Type B pancreatic cell (in vitro differentiated cells): ENCODE measurements around the gene AK8. TPM values are rescaled to one million over a fixed set of nuclear protein-coding genes. Genes with fewer than 3 reads are reported as not detected.
"Not testable (repeated sequence)": the region's sequence is repeated elsewhere in the genome, so short reads cannot be mapped to it uniquely, and the experiment has no call there.

Source experiments
- DNase-seq: peaks from one replicate; pipeline ENCODE4 v3.0.0; 2021; ENCODE audit warnings: mixed read lengths; ENCODE audit not compliant: unreplicated experiment; ENCODE audit errors: extremely low spot score
- H3K27ac Mint-ChIP-seq: 2 replicates; pipeline ENCODE4 v1.8.0; 2021; ENCODE audit warnings: mild to moderate bottlenecking, mixed read lengths
- H3K27me3 Mint-ChIP-seq: 2 replicates; pipeline ENCODE4 v1.8.0; 2021; ENCODE audit warnings: mixed read lengths
- H3K36me3 Mint-ChIP-seq: 2 replicates; pipeline ENCODE4 v1.8.0; 2021; ENCODE audit warnings: mixed read lengths
- H3K4me1 Mint-ChIP-seq: one replicate; pipeline ENCODE4 v1.8.0; 2021; ENCODE audit warnings: mixed read lengths; ENCODE audit not compliant: unreplicated experiment
- H3K4me3 Mint-ChIP-seq: 2 replicates; pipeline ENCODE4 v1.8.0; 2021; ENCODE audit warnings: mild to moderate bottlenecking, mixed read lengths
- H3K9me3 Mint-ChIP-seq: 2 replicates; pipeline ENCODE4 v1.8.0; 2021; ENCODE audit warnings: mixed read lengths
- CTCF ChIP-seq: fragments of 200-600 bp; sonication (generic); conservative IDR thresholded peaks from 2 replicates; pipeline ENCODE4 v1.5.0; 2021; ENCODE audit warnings: antibody characterized with exemption, mild to moderate bottlenecking
- total RNA-seq: library from RNA; stranded (reverse); gene quantifications from 2 replicates; pipeline ENCODE4 v1.2.1, GENCODE V29; 2021; ENCODE audit warnings: low replicate concordance

The AK8 gene
- total RNA-seq, 1 donor from 2014 or later, result 5.5 TPM

- Mint-ChIP-seq H3K27ac (no peak overlapping the region), H3K4me1 (peaks cover 4% of the 10 kb centered on the region), H3K27me3 (peaks cover 5% of the 10 kb centered on the region), H3K36me3 (no peaks in the 10 kb centered on the region), H3K4me3 (no peak overlapping the region), H3K9me3 (no peaks in the 10 kb centered on the region)
- no peak for TF ChIP-seq CTCF
- DNase-seq, result no peak
These were observed 150.0 kb downstream of the AK8 start for GRCh38 chr9:132728071-132728470.

GRCh38 chr9:132726576-132727130 lies 151.4 kb downstream of the AK8 start:
- DNase-seq, result no peak
- no peaks in the 10 kb centered on the region for H3K9me3 Mint-ChIP-seq
- no peaks in the 10 kb centered on the region for H3K36me3 Mint-ChIP-seq
- no peak overlapping the region for H3K4me3 Mint-ChIP-seq
- no peak for TF ChIP-seq CTCF
- H3K27me3 Mint-ChIP-seq, result peaks cover 5% of the 10 kb centered on the region
- H3K27ac Mint-ChIP-seq, result no peak overlapping the region
- H3K4me1 Mint-ChIP-seq, result no peaks in the 10 kb centered on the region

- Mint-ChIP-seq H3K4me1 (no peaks in the 10 kb centered on the region), H3K27ac (no peak overlapping the region), H3K4me3 (no peak overlapping the region), H3K9me3 (no peaks in the 10 kb centered on the region), H3K36me3 (no peaks in the 10 kb centered on the region), H3K27me3 (peaks cover 5% of the 10 kb centered on the region)
- DNase-seq, result no peak
- no peak for TF ChIP-seq CTCF
These were observed 152.8 kb downstream of the AK8 start for GRCh38 chr9:132725306-132725705.

GRCh38 chr9:132723809-132724208 lies 154.3 kb downstream of the AK8 start:
- Mint-ChIP-seq H3K27me3 (peaks cover 5% of the 10 kb centered on the region), H3K9me3 (no peaks in the 10 kb centered on the region), H3K4me3 (no peak overlapping the region), H3K36me3 (no peaks in the 10 kb centered on the region), H3K27ac (no peak overlapping the region), H3K4me1 (no peaks in the 10 kb centered on the region)
- DNase-seq, result no peak
- no peak for TF ChIP-seq CTCF

- H3K9me3 Mint-ChIP-seq, result no peaks in the 10 kb centered on the region
- H3K27me3 Mint-ChIP-seq, result peaks cover 9% of the 10 kb centered on the region
- DNase-seq, result no peak
- no peak overlapping the region for H3K4me3 Mint-ChIP-seq
- H3K27ac Mint-ChIP-seq, result no peak overlapping the region
- H3K4me1 Mint-ChIP-seq, result no peaks in the 10 kb centered on the region
- H3K36me3 Mint-ChIP-seq, result no peaks in the 10 kb centered on the region
- no peak for TF ChIP-seq CTCF
These were observed 155.5 kb downstream of the AK8 start for GRCh38 chr9:132722564-132723065.

GRCh38 chr9:132721661-132722060 lies 156.4 kb downstream of the AK8 start:
- H3K36me3 Mint-ChIP-seq, result no peaks in the 10 kb centered on the region
- H3K9me3 Mint-ChIP-seq, result no peaks in the 10 kb centered on the region
- H3K4me1 Mint-ChIP-seq, result no peaks in the 10 kb centered on the region
- H3K27me3 Mint-ChIP-seq, result peaks cover 11% of the 10 kb centered on the region
- H3K27ac Mint-ChIP-seq, result no peak overlapping the region
- no peak for DNase-seq
- H3K4me3 Mint-ChIP-seq, result no peak overlapping the region
- TF ChIP-seq CTCF, result no peak

- H3K27ac Mint-ChIP-seq, H3K36me3 Mint-ChIP-seq, H3K4me1 Mint-ChIP-seq, H3K9me3 Mint-ChIP-seq, H3K4me3 Mint-ChIP-seq, DNase-seq: not testable (repeated sequence)
- H3K27me3 Mint-ChIP-seq, result peaks cover 11% of the 10 kb centered on the region
These were observed 159.6 kb downstream of the AK8 start for GRCh38 chr9:132718381-132718928.
